Astrocyte of the cerebellum (primary cell): ENCODE measurements around the gene ANXA6.
A peak's percentile ranks its signal among the peaks of the same experiment; 100 is the strongest.

Experiments
- DNase-seq: peaks from one replicate; pipeline ENCODE4 v3.0.0-alpha.2; 2011; ENCODE audit warnings: low read depth
- H3K4me3 ChIP-seq: 2 replicates; pipeline ENCODE4 v1.5.1; 2011; ENCODE audit warnings: mild to moderate bottlenecking, low read depth, low read length, moderate library complexity
- in situ Hi-C: cut with HindIII; loops from 2 replicates; pipeline ENCODE4 v1.10.0; 2017; ENCODE audit warnings: low sequenced_read_pairs
- TF ChIP-seq, protein P1 (sequence below): IDR thresholded peaks from 2 replicates; pipeline ENCODE4 v1.5.1; 2012; ENCODE audit warnings: low read length, low read depth, moderate library complexity, mild to moderate bottlenecking; ENCODE audit errors: missing control alignments

Gene ANXA6

GRCh38 chr5:151157426-151158286, at the start of gene ANXA6:
Gene ANXA6, minus strand, starts transcription at chr5:151157779. Its CDS starts 9,878 bp downstream, at chr5:151147901.
- in situ Hi-C loops = no loop called here
- TF ChIP-seq, protein P1, sequence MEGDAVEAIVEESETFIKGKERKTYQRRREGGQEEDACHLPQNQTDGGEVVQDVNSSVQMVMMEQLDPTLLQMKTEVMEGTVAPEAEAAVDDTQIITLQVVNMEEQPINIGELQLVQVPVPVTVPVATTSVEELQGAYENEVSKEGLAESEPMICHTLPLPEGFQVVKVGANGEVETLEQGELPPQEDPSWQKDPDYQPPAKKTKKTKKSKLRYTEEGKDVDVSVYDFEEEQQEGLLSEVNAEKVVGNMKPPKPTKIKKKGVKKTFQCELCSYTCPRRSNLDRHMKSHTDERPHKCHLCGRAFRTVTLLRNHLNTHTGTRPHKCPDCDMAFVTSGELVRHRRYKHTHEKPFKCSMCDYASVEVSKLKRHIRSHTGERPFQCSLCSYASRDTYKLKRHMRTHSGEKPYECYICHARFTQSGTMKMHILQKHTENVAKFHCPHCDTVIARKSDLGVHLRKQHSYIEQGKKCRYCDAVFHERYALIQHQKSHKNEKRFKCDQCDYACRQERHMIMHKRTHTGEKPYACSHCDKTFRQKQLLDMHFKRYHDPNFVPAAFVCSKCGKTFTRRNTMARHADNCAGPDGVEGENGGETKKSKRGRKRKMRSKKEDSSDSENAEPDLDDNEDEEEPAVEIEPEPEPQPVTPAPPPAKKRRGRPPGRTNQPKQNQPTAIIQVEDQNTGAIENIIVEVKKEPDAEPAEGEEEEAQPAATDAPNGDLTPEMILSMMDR = no peak

DNA sequence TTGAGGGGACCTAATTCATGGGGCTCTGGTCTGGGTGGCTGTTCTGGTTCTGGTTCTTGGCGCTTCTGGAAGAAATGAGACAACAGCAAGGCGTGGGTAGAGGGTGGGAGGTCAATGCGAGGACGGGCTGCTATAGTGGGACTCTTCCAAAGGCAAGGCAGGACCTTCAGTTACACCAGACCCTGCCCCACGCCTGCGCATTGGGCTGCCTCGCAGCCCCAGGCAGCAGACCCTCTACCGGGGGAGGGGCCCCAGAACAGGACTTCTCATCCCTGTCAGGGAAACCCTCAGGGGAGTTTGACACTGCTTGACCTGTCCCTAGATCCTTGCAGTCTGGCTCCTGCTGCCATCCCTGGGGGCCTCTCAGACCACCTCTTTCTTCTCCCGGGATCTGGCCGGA, 47.8 kb upstream of the ANXA6 start:
- in situ Hi-C loops = no loop called here
- no peak for DNase-seq
- no peak overlapping the region for H3K4me3 ChIP-seq
- TF ChIP-seq, protein P1 = no peak

More at GRCh38 chr5:151157426-151158286, at the start of gene ANXA6:
- no peak for DNase-seq
- H3K4me3 ChIP-seq = peak within 1 kb of the TSS; percentile 98

- no peak overlapping the region for H3K4me3 ChIP-seq
- TF ChIP-seq, protein P1 = no peak
- no peak for DNase-seq
- in situ Hi-C loops = no loop called here
Observed at GRCh38 chr5:151204051-151204450, 46.5 kb upstream of the ANXA6 start.

DNA sequence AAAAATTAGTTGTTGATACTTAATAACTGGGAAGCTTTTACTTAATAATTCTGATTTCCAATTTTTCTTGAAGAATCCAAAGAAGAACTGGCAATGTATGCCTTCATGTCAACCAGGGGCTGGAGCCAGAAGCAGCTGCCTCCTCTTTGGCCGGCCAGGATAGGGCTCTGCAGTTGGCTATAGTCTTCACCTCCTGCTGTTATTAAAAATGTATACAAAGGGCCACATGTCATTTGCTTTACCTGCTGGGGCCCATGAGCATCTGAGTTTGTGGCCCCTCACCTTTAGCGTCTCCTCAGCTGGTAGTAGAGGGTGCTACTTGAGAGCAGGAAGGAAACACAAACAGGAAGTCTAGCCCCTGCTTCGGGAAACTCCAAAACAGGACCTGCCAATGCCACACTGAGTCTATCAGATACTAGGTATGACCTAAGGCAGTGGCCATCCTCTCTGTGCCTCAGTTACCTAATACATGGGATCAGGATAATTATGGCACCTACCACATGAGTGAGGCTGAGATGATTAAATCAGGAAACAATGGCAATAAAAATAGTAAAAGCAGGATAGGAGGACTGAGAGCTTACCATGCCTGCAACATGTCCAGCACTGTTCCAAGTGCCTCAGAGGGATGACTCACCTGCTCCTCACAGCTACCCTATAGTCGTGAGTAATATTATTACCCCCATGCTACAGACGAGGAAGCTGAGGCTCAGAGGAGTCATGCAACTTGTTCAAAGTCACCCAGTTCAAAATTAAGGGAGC, 45.0 kb upstream of the ANXA6 start:
- no peak for DNase-seq
- TF ChIP-seq, protein P1 = no peak
- in situ Hi-C loops = no loop called here
- no peak overlapping the region for H3K4me3 ChIP-seq

DNA sequence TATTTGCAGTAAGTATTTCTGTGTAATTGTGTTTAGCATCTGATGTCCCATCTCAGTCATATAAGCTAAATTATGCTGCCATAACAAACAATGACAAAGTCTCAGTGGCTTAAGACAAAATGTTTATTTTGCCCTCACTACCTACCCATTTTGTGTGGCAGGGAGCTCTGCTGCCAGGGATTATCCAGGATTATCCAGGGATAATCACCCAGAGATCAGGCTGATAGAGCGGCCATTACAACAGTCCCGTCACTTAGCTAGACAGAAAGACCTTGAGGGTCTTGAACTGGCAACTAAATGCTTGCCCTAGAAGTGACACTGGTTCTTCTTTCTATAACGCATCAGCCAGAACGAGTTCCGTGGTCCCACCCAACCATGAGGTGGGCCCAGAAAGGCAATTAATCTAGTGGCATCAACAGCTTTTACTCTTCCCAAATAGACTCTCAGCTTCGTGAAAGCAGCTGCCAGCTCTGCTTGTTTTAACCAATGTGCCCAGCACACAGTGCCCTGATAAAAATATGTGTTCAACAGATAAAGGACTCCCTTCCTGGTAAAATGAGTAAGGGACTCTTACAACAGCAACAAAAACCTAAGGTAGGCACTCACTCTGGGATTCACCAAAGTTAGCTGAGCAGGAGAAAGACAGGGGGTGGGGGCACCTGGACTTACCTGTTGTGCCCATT, 43.5 kb upstream of the ANXA6 start:
- TF ChIP-seq, protein P1 = no peak
- in situ Hi-C loops = no loop called here
- no peak overlapping the region for H3K4me3 ChIP-seq
- no peak for DNase-seq

GRCh38 chr5:151199581-151200185, 42.1 kb upstream of the ANXA6 start:
- no peak for DNase-seq
- TF ChIP-seq, protein P1 = no peak
- in situ Hi-C loops = no loop called here
- H3K4me3 ChIP-seq = no peak overlapping the region
